SJSA1 (cell line): Measurements from ENCODE around the gene KCNQ2. TPM values are rescaled to one million over a fixed set of nuclear protein-coding genes. Genes with fewer than 3 reads are reported as not detected.
"Not testable (repeated sequence)": the region's sequence is repeated elsewhere in the genome, so short reads cannot be mapped to it uniquely, and the experiment has no call there.

ENCODE experiments used
- DNase-seq, 2 experiments: peaks; one replicate each; pipeline ENCODE4 v3.0.0-alpha.2; 2015 to 2020; ENCODE audit warnings: low spot score in 2 of 2, low read depth in 1 of 2
- H3K27ac ChIP-seq: fragments of 250-450 bp; sonication (Bioruptor Pico); 2 replicates; pipeline ENCODE4 v1.5.1; 2020; ENCODE audit warnings: mild to moderate bottlenecking, moderate library complexity
- H3K27me3 ChIP-seq: fragments of 250-450 bp; sonication (Bioruptor Pico); replicated peaks from 2 replicates; pipeline ENCODE4 v1.5.1; 2020; ENCODE audit warnings: mild to moderate bottlenecking, moderate library complexity
- H3K36me3 ChIP-seq: fragments of 250-450 bp; sonication (Bioruptor Pico); 2 replicates; pipeline ENCODE4 v1.5.1; 2020; ENCODE audit warnings: mild to moderate bottlenecking
- H3K4me1 ChIP-seq: fragments of 250-450 bp; sonication (Bioruptor Pico); replicated peaks from 2 replicates; pipeline ENCODE4 v1.6.1; 2021; ENCODE audit warnings: mild to moderate bottlenecking
- H3K4me3 ChIP-seq: fragments of 250-450 bp; sonication (Bioruptor Pico); 2 replicates; pipeline ENCODE4 v1.5.1; 2020; ENCODE audit warnings: mild to moderate bottlenecking
- H3K9me3 ChIP-seq: fragments of 250-450 bp; sonication (Bioruptor Pico); replicated peaks from 2 replicates; pipeline ENCODE4 v1.5.1; 2020; ENCODE audit warnings: mild to moderate bottlenecking
- total RNA-seq: library from RNA; depleted of rRNA; stranded (reverse); fragments of >200 nt; shearing (Covaris generic); gene quantifications from 2 replicates; pipeline ENCODE4 v1.2.3, GENCODE V29; 2014; rRNA removed

KCNQ2 gene
- total RNA-seq: not detected in 2 replicates

DNA sequence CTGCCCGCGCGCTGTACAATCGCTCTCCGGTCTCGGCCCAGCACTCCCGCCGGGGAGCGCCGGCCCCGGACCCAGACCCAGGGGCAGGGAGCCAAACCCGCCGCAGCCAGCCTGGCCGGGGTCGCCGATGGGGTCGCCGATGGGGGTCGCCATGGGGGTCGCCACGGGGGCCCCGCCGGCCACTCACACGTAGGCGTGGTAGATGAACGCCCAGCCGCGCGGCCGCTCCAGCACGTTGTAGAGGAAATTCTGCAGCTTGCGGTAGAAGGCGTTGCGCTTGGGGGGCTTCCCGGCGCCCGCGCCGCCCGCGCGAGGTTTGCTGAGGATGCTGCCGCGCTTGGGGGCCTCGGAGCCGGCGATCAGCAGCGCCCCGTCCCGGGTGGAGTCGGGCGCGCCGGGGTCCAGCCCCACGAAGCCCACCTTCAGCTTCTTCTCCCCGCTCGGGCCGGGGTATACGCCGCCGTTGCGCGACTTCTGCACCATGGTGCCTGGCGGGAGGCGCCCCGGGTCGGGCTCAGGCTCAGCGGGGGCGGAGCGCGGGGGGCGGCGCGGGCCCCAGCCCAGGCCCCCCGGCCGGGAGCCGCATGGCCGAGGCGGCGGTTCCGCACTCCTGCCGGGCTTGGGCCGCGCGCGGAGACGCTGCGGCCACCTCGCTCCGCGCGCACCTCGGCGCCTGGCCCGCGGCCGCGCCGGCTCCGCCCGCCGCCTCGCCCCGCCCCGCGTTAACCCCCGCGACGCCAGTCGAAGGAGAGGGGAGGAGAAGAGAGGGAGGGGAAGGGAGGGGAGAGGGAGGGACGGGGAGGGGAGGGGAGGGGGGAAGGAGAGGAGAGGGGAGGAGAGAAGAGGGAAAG is at the start of gene KCNQ2:
KCNQ2 (minus strand) TSS at position 675 of the 851 bp plus-strand sequence; CDS start at position 483, 192 bp downstream.
- Histone ChIP-seq H3K27me3 (peaks cover 92% of the 10 kb centered on the region), H3K4me3 (no peak within 1 kb of the TSS), H3K36me3 (no peaks in the 10 kb centered on the region), H3K9me3 (no peaks in the 10 kb centered on the region), H3K27ac (no peak within 1 kb of the TSS), H3K4me1 (no peaks in the 10 kb centered on the region)
- no peak for DNase-seq

DNA sequence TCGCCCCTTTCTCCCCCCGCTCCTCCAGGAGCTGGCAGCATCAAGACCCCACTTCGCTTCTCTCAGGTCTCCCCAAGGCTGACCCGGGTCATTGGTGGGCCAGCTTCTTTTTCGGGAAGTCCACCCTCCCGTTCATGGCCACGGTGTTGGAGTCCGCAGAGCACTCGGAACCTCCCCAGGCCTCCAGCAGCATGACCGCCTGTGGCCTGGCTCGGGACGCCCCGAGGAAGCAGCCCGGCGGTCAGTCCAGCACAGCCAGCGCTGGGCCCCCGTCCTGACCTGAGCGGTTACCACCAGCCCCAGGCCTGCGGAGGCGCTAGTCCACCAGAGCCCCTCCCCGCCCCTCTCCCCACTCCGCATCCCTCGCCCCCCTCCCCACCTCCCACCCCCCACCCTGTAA is 49.1 kb upstream of the KCNQ2 start:
- H3K27me3 ChIP-seq: no peaks in the 10 kb centered on the region
- H3K4me3 ChIP-seq: peak overlapping the region; percentile 91
- DNase-seq: no peak
- H3K36me3 ChIP-seq: peaks cover 26% of the 10 kb centered on the region
- H3K27ac ChIP-seq: peak overlapping the region; percentile 90; the same call in 1 of the 2 replicates
- peaks cover 17% of the 10 kb centered on the region for H3K4me1 ChIP-seq
- H3K9me3 ChIP-seq: peaks cover 5% of the 10 kb centered on the region; the same call in 1 of the 2 replicates

DNA sequence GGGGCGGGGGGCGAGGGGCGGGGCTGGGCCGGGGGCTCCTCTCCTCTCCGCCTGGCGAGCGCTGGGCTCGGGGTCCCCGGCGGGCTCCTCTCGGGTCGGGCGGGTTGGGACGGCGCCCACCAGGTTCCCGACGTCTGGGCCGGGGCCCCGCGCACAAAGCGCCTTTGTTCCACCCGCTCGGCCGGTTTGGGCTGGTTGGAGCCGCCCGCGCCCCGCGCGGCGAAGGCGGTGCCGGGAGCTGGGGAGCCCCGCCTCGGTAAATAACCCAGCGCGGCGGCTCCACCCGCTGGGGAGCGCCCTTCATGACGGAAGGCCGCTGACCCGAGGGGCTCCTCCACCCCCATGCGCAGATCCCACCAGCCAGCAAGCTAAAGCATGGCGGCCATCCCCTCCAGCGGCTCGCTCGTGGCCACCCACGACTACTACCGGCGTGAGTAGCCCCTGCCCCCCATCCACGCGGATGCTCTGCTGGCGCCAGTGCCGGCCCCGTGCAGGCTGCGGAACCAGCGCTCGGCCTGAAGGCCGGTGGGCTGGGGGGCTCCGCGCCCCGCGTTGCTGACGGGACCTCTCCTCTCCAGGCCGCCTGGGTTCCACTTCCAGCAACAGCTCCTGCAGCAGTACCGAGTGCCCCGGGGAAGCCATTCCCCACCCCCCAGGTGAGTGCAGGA is 48.6 kb upstream of the KCNQ2 start:
- Histone ChIP-seq H3K4me3 (peak overlapping the region; percentile 91), H3K27ac (peak overlapping the region; percentile 90), H3K9me3 (peaks cover 5% of the 10 kb centered on the region; the same call in 1 of the 2 replicates), H3K4me1 (peaks cover 17% of the 10 kb centered on the region), H3K36me3 (peaks cover 26% of the 10 kb centered on the region), H3K27me3 (no peaks in the 10 kb centered on the region)
- DNase-seq: peak; percentile 64 to 76

DNA sequence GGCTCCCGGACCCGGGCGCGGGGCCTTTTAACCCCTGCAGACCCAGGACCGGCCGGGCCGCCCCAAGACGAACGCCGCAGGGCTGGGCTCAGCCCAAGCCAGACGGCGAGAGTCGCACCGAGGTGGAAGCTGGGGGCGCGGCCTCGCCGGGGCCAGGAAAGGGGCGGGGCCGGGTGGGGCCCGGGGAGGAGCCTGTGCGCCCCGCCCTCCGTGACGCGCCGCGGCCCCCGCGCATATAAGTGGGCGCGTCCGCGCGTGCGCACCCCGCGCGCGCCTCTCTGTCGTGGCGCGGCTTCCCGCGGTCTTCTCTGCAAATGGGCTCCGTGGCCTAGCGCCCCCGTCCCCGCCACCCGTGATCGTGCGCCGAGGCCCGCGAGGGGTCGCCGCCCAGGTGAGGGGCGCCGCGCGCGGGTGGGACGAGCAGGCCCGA is 48.1 kb upstream of the KCNQ2 start, which contains the start of gene PPDPF:
PPDPF (plus strand) TSS at position 262 of the 430 bp plus-strand sequence. CDS start 544 bp downstream, outside the sequence.
- Histone ChIP-seq H3K9me3 (peaks cover 5% of the 10 kb centered on the region; the same call in 1 of the 2 replicates), H3K4me3 (peak within 1 kb of the TSS; percentile 91), H3K27ac (peak within 1 kb of the TSS; percentile 90), H3K4me1 (peaks cover 17% of the 10 kb centered on the region), H3K36me3 (peaks cover 26% of the 10 kb centered on the region), H3K27me3 (0 out of 2 replicates have a peak, but pooled peaks cover 3% of the 10 kb centered on the region)
- peak; percentile 76 to 79 for DNase-seq

- peak; percentile 52 to 80 for DNase-seq
- peaks cover 26% of the 10 kb centered on the region for H3K36me3 ChIP-seq
- peaks cover 17% of the 10 kb centered on the region for H3K4me1 ChIP-seq
- H3K4me3 ChIP-seq: peak overlapping the region; percentile 91
- H3K27me3 ChIP-seq: 0 out of 2 replicates have a peak, but pooled peaks cover 3% of the 10 kb centered on the region
- peaks cover 5% of the 10 kb centered on the region; the same call in 1 of the 2 replicates for H3K9me3 ChIP-seq
- no peak overlapping the region; the same call in 1 of the 2 replicates for H3K27ac ChIP-seq
Observed at GRCh38 chr20:63519668-63520503, 47.4 kb upstream of the KCNQ2 start.

GRCh38 chr20:63518946-63519667 is 46.7 kb upstream of the KCNQ2 start:
- H3K27ac ChIP-seq: no peak overlapping the region
- H3K27me3 ChIP-seq: 0 out of 2 replicates have a peak, but pooled peaks cover 3% of the 10 kb centered on the region
- peak overlapping the region; percentile 91 for H3K4me3 ChIP-seq
- DNase-seq: peak in 1 of 2 experiments; percentile 47
- H3K9me3 ChIP-seq: peaks cover 5% of the 10 kb centered on the region; the same call in 1 of the 2 replicates
- peaks cover 17% of the 10 kb centered on the region for H3K4me1 ChIP-seq
- H3K36me3 ChIP-seq: peaks cover 26% of the 10 kb centered on the region

DNA sequence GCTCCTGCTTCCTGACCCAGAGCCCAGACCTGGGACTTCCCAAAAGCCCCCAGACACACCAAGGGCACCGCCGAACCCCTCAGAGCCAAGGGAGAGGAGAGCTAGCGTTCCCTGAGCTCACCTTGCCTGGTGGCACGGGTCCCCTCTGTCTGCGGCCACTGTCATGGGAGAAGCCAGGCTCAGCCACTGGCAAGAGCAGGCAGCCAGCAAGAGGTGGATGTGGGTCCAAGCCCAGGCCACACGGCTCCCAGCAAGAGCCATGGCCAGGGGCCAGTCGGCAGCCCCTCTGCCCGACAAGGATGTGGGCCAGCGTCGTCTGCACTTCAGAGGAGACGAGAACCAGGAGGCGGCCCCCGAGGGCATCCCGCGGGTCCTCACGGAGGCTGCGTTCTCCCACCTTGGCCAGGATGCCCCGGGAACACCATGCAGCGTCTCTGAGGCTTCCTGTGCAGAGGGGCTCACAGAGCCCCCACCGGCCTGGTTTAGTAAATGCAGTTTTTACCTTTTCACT is 46.0 kb upstream of the KCNQ2 start:
- 0 out of 2 replicates have a peak, but pooled peaks cover 3% of the 10 kb centered on the region for H3K27me3 ChIP-seq
- no peak overlapping the region for H3K27ac ChIP-seq
- no peak overlapping the region for H3K4me3 ChIP-seq
- peaks cover 22% of the 10 kb centered on the region for H3K36me3 ChIP-seq
- H3K9me3 ChIP-seq: peaks cover 4% of the 10 kb centered on the region; the same call in 1 of the 2 replicates
- no peak for DNase-seq
- H3K4me1 ChIP-seq: peaks cover 17% of the 10 kb centered on the region

DNA sequence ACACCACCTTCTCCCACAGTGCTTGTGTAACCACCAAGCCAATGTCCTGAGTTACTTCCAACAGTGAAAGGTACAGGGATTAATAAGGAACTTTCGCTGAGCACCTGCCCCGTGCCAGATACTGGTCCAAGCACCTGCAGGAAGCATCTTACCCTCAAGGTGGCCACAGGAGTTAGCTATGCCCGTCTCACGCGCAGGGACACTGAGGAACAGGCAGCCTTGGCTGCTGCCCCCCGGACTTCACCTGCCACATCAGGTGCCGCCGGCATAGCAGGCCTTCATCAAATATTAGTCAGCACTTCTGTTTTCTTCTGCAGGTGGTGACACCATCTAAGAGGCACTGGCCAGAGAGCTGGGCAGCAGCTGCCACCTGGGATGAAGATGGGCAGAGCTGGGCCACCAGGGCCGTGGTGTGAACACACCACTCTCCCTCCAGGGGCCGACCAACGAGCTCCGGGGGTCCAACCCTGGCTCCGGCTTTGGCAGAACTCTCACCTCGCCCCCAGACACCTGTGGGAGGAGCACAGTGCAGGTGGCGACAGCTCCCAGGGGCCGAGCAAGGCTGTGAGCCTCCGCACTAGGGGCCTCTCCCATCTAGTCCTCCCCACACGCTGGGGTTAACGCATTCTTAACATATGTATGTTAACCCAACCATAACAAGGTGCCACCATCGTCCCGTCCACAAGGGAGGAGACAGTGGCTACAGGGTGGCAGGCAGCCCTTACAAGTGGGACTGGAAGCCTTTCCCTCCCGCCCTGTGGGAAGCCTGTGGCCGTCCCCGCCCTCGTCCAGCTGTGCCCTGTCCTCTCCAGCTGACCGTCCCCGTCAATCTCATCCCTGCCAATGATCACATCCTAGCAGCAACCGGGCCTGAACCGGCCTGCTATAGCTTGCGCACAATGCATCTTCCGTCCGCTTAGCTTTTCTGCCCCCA is 45.2 kb upstream of the KCNQ2 start:
- H3K4me3 ChIP-seq: no peak overlapping the region
- no peak for DNase-seq
- H3K9me3 ChIP-seq: no peaks in the 10 kb centered on the region
- H3K27me3 ChIP-seq: 0 out of 2 replicates have a peak, but pooled peaks cover 3% of the 10 kb centered on the region
- peaks cover 17% of the 10 kb centered on the region for H3K4me1 ChIP-seq
- peaks cover 17% of the 10 kb centered on the region for H3K36me3 ChIP-seq
- H3K27ac ChIP-seq: no peak overlapping the region

GRCh38 chr20:63514520-63514919 is 42.1 kb upstream of the KCNQ2 start:
- H3K27me3 ChIP-seq, H3K36me3 ChIP-seq, H3K9me3 ChIP-seq, H3K27ac ChIP-seq, H3K4me3 ChIP-seq, DNase-seq: not testable (repeated sequence)
- H3K4me1 ChIP-seq: peaks cover 16% of the 10 kb centered on the region

DNA sequence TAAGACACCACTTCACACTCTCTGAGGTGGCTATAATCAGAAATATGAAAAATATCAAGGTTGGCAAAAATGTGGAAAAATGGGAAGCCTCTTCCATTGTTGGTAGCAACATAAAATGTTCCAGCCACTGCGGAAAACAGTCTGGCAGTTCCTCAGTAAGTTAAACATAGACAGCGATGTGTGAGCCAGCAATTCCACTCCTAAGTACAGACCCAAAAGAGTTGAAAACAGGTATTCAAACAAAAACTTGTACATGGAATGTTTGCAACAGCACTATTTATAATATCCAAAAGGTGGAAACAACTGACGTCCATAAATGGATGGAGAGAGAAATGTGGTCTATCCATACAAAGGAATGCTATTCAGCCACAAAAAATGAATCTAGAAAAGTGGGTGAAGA is 40.8 kb upstream of the KCNQ2 start:
- no peaks in the 10 kb centered on the region for H3K36me3 ChIP-seq
- H3K27ac ChIP-seq: no peak overlapping the region
- H3K27me3 ChIP-seq: 0 out of 2 replicates have a peak, but pooled peaks cover 3% of the 10 kb centered on the region
- no peak overlapping the region for H3K4me3 ChIP-seq
- H3K9me3 ChIP-seq: no peaks in the 10 kb centered on the region; the same call in 1 of the 2 replicates
- H3K4me1 ChIP-seq: peaks cover 19% of the 10 kb centered on the region
- no peak for DNase-seq

DNA sequence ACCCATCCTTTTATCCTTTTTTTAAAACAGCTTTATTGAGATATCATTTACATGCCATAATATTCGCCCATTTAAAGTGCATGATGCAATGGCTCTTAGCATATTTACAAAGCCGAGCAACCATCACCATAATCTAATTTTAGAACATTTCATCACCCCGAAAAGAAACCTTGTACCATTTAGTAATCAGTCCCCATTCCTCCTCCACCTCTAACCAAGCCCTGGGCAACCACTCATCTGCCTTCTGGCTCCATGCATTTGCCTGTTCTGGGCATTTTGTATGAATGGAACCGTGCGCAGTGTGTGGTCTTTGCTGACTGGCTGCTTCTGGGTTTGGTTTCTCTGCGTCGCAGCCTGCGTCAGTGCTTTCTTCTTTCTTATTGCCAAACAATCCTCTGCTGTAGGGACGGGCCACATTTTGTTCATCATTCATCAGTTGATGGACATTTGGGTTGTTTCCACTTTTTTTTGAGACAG is 36.7 kb upstream of the KCNQ2 start:
- DNase-seq: peak; percentile 82
- H3K27me3 ChIP-seq: 0 out of 2 replicates have a peak, but pooled peaks cover 2% of the 10 kb centered on the region
- no peak overlapping the region for H3K27ac ChIP-seq
- no peak overlapping the region for H3K4me3 ChIP-seq
- H3K9me3 ChIP-seq: no peaks in the 10 kb centered on the region; the same call in none of the 2 replicates
- H3K4me1 ChIP-seq: peaks cover 19% of the 10 kb centered on the region
- no peaks in the 10 kb centered on the region for H3K36me3 ChIP-seq
